H1 (cell line): Measurements from ENCODE around the gene BIRC2. TPM values are rescaled to one million over a fixed set of nuclear protein-coding genes. Genes with fewer than 3 reads are reported as not detected.

Experiments used
- CTCF ChIA-PET: fragments of 300-600 bp; sonication (Branson Sonifier 250); formaldehyde crosslinking; loops from one replicate; lab custom pipeline; 2021; ENCODE audit not compliant: partially characterized antibody; lab: Charles Lee
- POLR2A ChIA-PET: fragments of 300-600 bp; sonication (Branson Sonifier 250); formaldehyde crosslinking; loops from one replicate; lab custom pipeline; 2021; ENCODE audit warnings: inconsistent platforms; ENCODE audit not compliant: partially characterized antibody; lab: Charles Lee
- DNase-seq, 2 experiments: peaks; one replicate each; pipeline versions ENCODE4 v3.0.0 to v3.0.0-alpha.2; 2010 to 2022; ENCODE audit warnings: low spot score in 2 of 2, low read depth in 1 of 2, mixed read lengths in 1 of 2
- FAIRE-seq: peaks from 2 replicates; lab custom pipeline; 2011; peaks lifted over from hg19 to GRCh38; lab: Jason Lieb, UNC
- H2AFZ ChIP-seq: 2 replicates; pipeline ENCODE4 v1.8.1; 2012; ENCODE audit warnings: low read length, inconsistent platforms
- H2AK5ac ChIP-seq: 2 replicates; pipeline ENCODE4 v1.6.1; 2013; ENCODE audit warnings: low read depth, low read length
- H2BK120ac ChIP-seq: replicated peaks from 2 replicates; pipeline ENCODE3; 2013; ENCODE audit warnings: low read depth, low read length, inconsistent platforms
- H2BK12ac ChIP-seq: 2 replicates; pipeline ENCODE4 v1.6.1; 2013; ENCODE audit warnings: low read depth, low read length
- H2BK15ac ChIP-seq: 2 replicates; pipeline ENCODE4 v1.6.1; 2013; ENCODE audit warnings: low read length
- H2BK20ac ChIP-seq: 2 replicates; pipeline ENCODE4 v1.6.1; 2013; ENCODE audit warnings: low read length
- H2BK5ac ChIP-seq: 2 replicates; pipeline ENCODE4 v1.6.1; 2013; ENCODE audit warnings: low read depth, low read length
- H3K14ac ChIP-seq: 2 replicates; pipeline ENCODE4 v1.6.1; 2013; ENCODE audit warnings: inconsistent platforms; ENCODE audit not compliant: insufficient read length
- H3K18ac ChIP-seq: 2 replicates; pipeline ENCODE4 v1.6.1; 2013; ENCODE audit warnings: low read length; ENCODE audit errors: extremely low read depth
- H3K23ac ChIP-seq: 2 replicates; pipeline ENCODE4 v1.6.1; 2013; ENCODE audit warnings: inconsistent platforms; ENCODE audit not compliant: insufficient read length
- H3K23me2 ChIP-seq: 2 replicates; pipeline ENCODE4 v1.6.1; 2013; ENCODE audit warnings: low read depth, low read length
- H3K27ac ChIP-seq: 2 replicates; pipeline ENCODE4 v1.6.1; 2011; ENCODE audit warnings: low read depth, low read length, inconsistent platforms
- H3K27me3 ChIP-seq, 4 experiments: replicated peaks in 1 of 4; 1 replicate in 1 of 4; 2 replicates in 3 of 4; pipeline versions ENCODE4 v1.6.1 to v1.8.1; 2011 to 2013; ENCODE audit warnings: low read length in 3 of 4, mild to moderate bottlenecking in 3 of 4, inconsistent platforms in 2 of 4, mixed read lengths in 2 of 4, moderate library complexity in 1 of 4; ENCODE audit not compliant: control insufficient read depth in 3 of 4, insufficient read depth in 3 of 4; ENCODE audit errors: extremely low read depth in 1 of 4
- H3K36me3 ChIP-seq, 4 experiments: 2 replicates each; pipeline versions ENCODE4 v1.6.1 to v1.8.1; 2011 to 2013; ENCODE audit warnings: mild to moderate bottlenecking in 4 of 4, low read length in 3 of 4, moderate library complexity in 2 of 4, control low read depth in 1 of 4, inconsistent platforms in 1 of 4; ENCODE audit not compliant: insufficient read depth in 4 of 4, control insufficient read depth in 2 of 4
- H3K4ac ChIP-seq: replicated peaks from 2 replicates; pipeline ENCODE3; 2013; ENCODE audit warnings: low read length, low read depth, mixed read lengths, inconsistent platforms; ENCODE audit not compliant: insufficient read length
- H3K4me1 ChIP-seq, 4 experiments: replicated peaks in 1 of 4; 1 replicate in 1 of 4; 2 replicates in 3 of 4; pipeline versions ENCODE4 v1.6.1 to v1.8.1; 2011 to 2013; ENCODE audit warnings: low read length in 3 of 4, inconsistent platforms in 2 of 4, mixed read lengths in 1 of 4; ENCODE audit not compliant: insufficient read depth in 4 of 4, control insufficient read depth in 3 of 4
- H3K4me2 ChIP-seq, 2 experiments: 2 replicates each; pipeline versions ENCODE4 v1.6.1 to v1.8.1; 2011 to 2013; ENCODE audit warnings: low read depth in 2 of 2, low read length in 2 of 2, control low read depth in 1 of 2, inconsistent platforms in 1 of 2, mild to moderate bottlenecking in 1 of 2; ENCODE audit not compliant: insufficient read depth in 1 of 2
- H3K4me3 ChIP-seq, 4 experiments: fragments of 200-600, 300-600 bp in 1 of 4; sonication (generic), shearing (Covaris generic), sonication (Bioruptor Twin) in 1 of 4; 2 replicates each; pipeline versions ENCODE4 v1.5.1 to v1.8.1; 2011 to 2016; ENCODE audit warnings: low read length in 4 of 4, low read depth in 3 of 4, control low read depth in 2 of 4, inconsistent platforms in 2 of 4, mild to moderate bottlenecking in 2 of 4, mixed read lengths in 1 of 4, moderate library complexity in 1 of 4; ENCODE audit not compliant: insufficient read depth in 2 of 4; ENCODE audit errors: extremely low read depth in 1 of 4
- H3K56ac ChIP-seq: replicated peaks from 2 replicates; pipeline ENCODE3; 2013; ENCODE audit warnings: low read depth, mild to moderate bottlenecking, mixed read lengths, low read length, inconsistent platforms; ENCODE audit not compliant: insufficient read length
- H3K79me1 ChIP-seq: 2 replicates; pipeline ENCODE4 v1.6.1; 2013; ENCODE audit warnings: low read depth, low read length, control low read depth
- H3K79me2 ChIP-seq, 2 experiments: 2 replicates each; pipeline versions ENCODE4 v1.6.1 to v1.8.1; 2012 to 2013; ENCODE audit warnings: low read length in 2 of 2, mild to moderate bottlenecking in 2 of 2, inconsistent platforms in 1 of 2; ENCODE audit not compliant: insufficient read depth in 2 of 2, control insufficient read depth in 1 of 2
- H3K9ac ChIP-seq, 4 experiments: replicated peaks in 1 of 4; 1 replicate in 1 of 4; 2 replicates in 3 of 4; pipeline versions ENCODE4 v1.6.1 to v1.8.1; 2011 to 2013; ENCODE audit warnings: low read depth in 3 of 4, low read length in 3 of 4, control low read depth in 2 of 4, mild to moderate bottlenecking in 2 of 4, moderate library complexity in 2 of 4, inconsistent platforms in 1 of 4; ENCODE audit errors: extremely low read depth in 1 of 4
- H3K9me3 ChIP-seq, 2 experiments: 2 replicates each; pipeline versions ENCODE4 v1.6.1 to v1.8.1; 2012 to 2013; ENCODE audit warnings: mild to moderate bottlenecking in 2 of 2, moderate library complexity in 2 of 2, control low read depth in 1 of 2, inconsistent platforms in 1 of 2, low read depth in 1 of 2, low read length in 1 of 2, mixed read lengths in 1 of 2; ENCODE audit not compliant: insufficient read depth in 2 of 2
- H4K20me1 ChIP-seq, 2 experiments: replicated peaks in 1 of 2; 2 replicates each; pipeline versions ENCODE3 to v1.8.1; 2011 to 2013; ENCODE audit warnings: inconsistent platforms in 2 of 2, low read length in 2 of 2, mild to moderate bottlenecking in 1 of 2; ENCODE audit not compliant: insufficient read depth in 2 of 2, control insufficient read depth in 1 of 2
- H4K5ac ChIP-seq: 2 replicates; pipeline ENCODE4 v1.6.1; 2013; ENCODE audit warnings: low read length, low read depth, mixed read lengths, inconsistent platforms; ENCODE audit not compliant: insufficient read length
- H4K8ac ChIP-seq: 2 replicates; pipeline ENCODE4 v1.8.0; 2013; ENCODE audit warnings: mild to moderate bottlenecking, moderate library complexity, low read length, inconsistent platforms; ENCODE audit not compliant: insufficient read depth; ENCODE audit errors: extremely low read depth
- H4K91ac ChIP-seq: replicated peaks from 2 replicates; pipeline ENCODE3; 2013; ENCODE audit warnings: low read length, mixed read lengths, inconsistent platforms; ENCODE audit not compliant: insufficient read length
- BCL11A ChIP-seq, 2 experiments: IDR thresholded peaks; one replicate each; pipeline ENCODE4 v1.6.1; 2011; ENCODE audit warnings: low read depth in 2 of 2, low read length in 2 of 2, mild to moderate bottlenecking in 2 of 2
- E2F6 ChIP-seq: IDR thresholded peaks from 2 replicates; pipeline ENCODE4 v1.6.1; 2012; ENCODE audit warnings: inconsistent platforms
- JUND ChIP-seq: IDR thresholded peaks from 2 replicates; pipeline ENCODE4 v1.6.1; 2011; ENCODE audit warnings: mild to moderate bottlenecking, improper control_type of control experiment, low read length
- KDM4A ChIP-seq: IDR thresholded peaks from one replicate; pipeline ENCODE4 v1.7.1; 2012; ENCODE audit warnings: low read depth, mild to moderate bottlenecking, moderate library complexity, low read length, inconsistent platforms; ENCODE audit not compliant: severe bottlenecking
- SP4 ChIP-seq: IDR thresholded peaks from 2 replicates; pipeline ENCODE4 v1.6.1; 2012; ENCODE audit warnings: low read length, inconsistent platforms
- TAF7 ChIP-seq: optimal IDR thresholded peaks from 2 replicates; pipeline ENCODE3; 2011; ENCODE audit warnings: low read depth, mild to moderate bottlenecking, inconsistent platforms, low read length, moderate library complexity, borderline replicate concordance
- WGBS, 2 experiments: shearing (Covaris generic) in 1 of 2; methylation state at CpG; one replicate each; pipeline versions ENCODE4 v1.1.6 to v1.1.7; 2013 to 2015; ENCODE audit warnings: low lambda C conversion rate in 2 of 2, mixed read lengths in 2 of 2, inconsistent platforms in 1 of 2, low coverage in 1 of 2, missing lambda C conversion rate in 1 of 2; ENCODE audit not compliant: insufficient replicate concordance in 2 of 2, insufficient coverage in 1 of 2, insufficient read length in 1 of 2; ENCODE audit errors: extremely low coverage in 1 of 2, missing lambda C conversion rate in 1 of 2; 5-methylcytosine and 5-hydroxymethylcytosine counted together
- polyA plus RNA-seq, 7 experiments: library from polyadenylated mRNA; depleted of rRNA in 3 of 7; stranded (reverse) in 5 of 7; unstranded in 2 of 7; fragments of >200 nt in 5 of 7; fragments of 200-250 nt in 2 of 7; gene quantifications; 1 replicate in 5 of 7; 2 replicates in 1 of 7; 4 replicates in 1 of 7; pipeline versions ENCODE4 v1.2.1 to v1.2.3, GENCODE V29; 2011 to 2013; ENCODE audit warnings: missing spikeins in 2 of 7, mixed read lengths in 2 of 7
- total RNA-seq: library from RNA; stranded (reverse); fragmentation: NEBNext Ultra II Directional; extraction: Animal tissue kit (Norgen Biotek cat#: 25700); gene quantifications from 2 replicates; pipeline ENCODE4 v1.2.1, GENCODE V29; 2021

Gene BIRC2
- total and polyA plus RNA-seq, 2 of the 8 experiments (the other 6 are each of a cell fraction or from before 2014, with no cell fraction given) = 18.4 to 24.7 TPM

GRCh38 chr11:102391549-102392237 lies 44.7 kb downstream of the BIRC2 start:
- CTCF ChIA-PET = interaction anchor here (0.7 to 6.7 kb wide), 43 partner anchors 10 to 274 kb away, joined by 3 to 115 read pairs (median 7); no protein-coding TSS in a partner anchor
- H3K56ac ChIP-seq = no peak overlapping the region
- no peaks in the 10 kb centered on the region for H3K23me2 ChIP-seq
- WGBS, 2 experiments = 85% methylated on average over 4 of the region's 4 CpGs; no CpG with 5 or more reads in 1 of the 2 experiments
- H3K27ac ChIP-seq = no peak overlapping the region
- no peak overlapping the region for H3K4me3 ChIP-seq
- no peak overlapping the region for H3K18ac ChIP-seq
- FAIRE-seq = no peak
- H3K4me1 ChIP-seq = no peaks in the 10 kb centered on the region
- H4K8ac ChIP-seq = no peak overlapping the region; the same call in 1 of the 2 replicates
- H3K4ac ChIP-seq = no peak overlapping the region
- no peak overlapping the region for H2BK5ac ChIP-seq
- no peak overlapping the region for H4K91ac ChIP-seq
- no peak overlapping the region for H2BK12ac ChIP-seq
- H2BK120ac ChIP-seq = no peak overlapping the region
- no peak overlapping the region for H3K9ac ChIP-seq
- POLR2A ChIA-PET = interaction anchor here (1.2 to 1.8 kb wide), 4 partner anchors 15 to 101 kb away, joined by 3 to 6 read pairs (median 4); no protein-coding TSS in a partner anchor
- no peaks in the 10 kb centered on the region for H3K79me1 ChIP-seq
- no peak overlapping the region for H2BK15ac ChIP-seq
- no peaks in the 10 kb centered on the region for H4K20me1 ChIP-seq
- no peak overlapping the region for H2AK5ac ChIP-seq
- H3K9me3 ChIP-seq = no peaks in the 10 kb centered on the region
- no peak overlapping the region for H3K14ac ChIP-seq
- no peaks in the 10 kb centered on the region for H3K27me3 ChIP-seq
- no peak overlapping the region for H4K5ac ChIP-seq
- no peak overlapping the region for H3K23ac ChIP-seq
- no peak for DNase-seq
- no peaks in the 10 kb centered on the region for H3K79me2 ChIP-seq
- peaks cover 0 to 4% (median 0%) of the 10 kb centered on the region in 4 experiments; a peak in 3 of 8 replicates for H3K36me3 ChIP-seq
- H3K4me2 ChIP-seq = no peak overlapping the region
- H2BK20ac ChIP-seq = no peak overlapping the region
- no peak overlapping the region for H2AFZ ChIP-seq
- no peak for TF ChIP-seq E2F6
- TF ChIP-seq KDM4A = no peak
- no peak for TF ChIP-seq BCL11A (IDR thresholded peaks at IDR 0.05; ENCODE audit: low read depth in 2 of 2, low read length in 2 of 2)
- TF ChIP-seq TAF7 = no peak
- TF ChIP-seq JUND = no peak
- no peak for TF ChIP-seq SP4
